ENCODE measurements around the gene DDX54. TPM values are rescaled to one million over a fixed set of nuclear protein-coding genes. Genes with fewer than 3 reads are reported as not detected.

The DDX54 gene
- total RNA-seq, 2 donors from 2014 or later = 52.7 TPM

- intact Hi-C loops (cut with DNase I) = no loop called here
- no peaks in the 10 kb centered on the region for H3K27me3 ChIP-seq
- peak overlapping the region in 1 of 4 donors; percentile 31 for H3K27ac ChIP-seq
- H3K9me3 ChIP-seq = no peaks in the 10 kb centered on the region
- peaks cover 0 to 5% of the 10 kb centered on the region in 2 donors for H3K36me3 ChIP-seq (replicated peaks in 1 of 2; ENCODE audit: insufficient read depth in 1 of 2, low read depth in 2 of 2)
- no peak for TF ChIP-seq POLR2A (IDR thresholded peaks at IDR 0.05)
- TF ChIP-seq, protein P1, sequence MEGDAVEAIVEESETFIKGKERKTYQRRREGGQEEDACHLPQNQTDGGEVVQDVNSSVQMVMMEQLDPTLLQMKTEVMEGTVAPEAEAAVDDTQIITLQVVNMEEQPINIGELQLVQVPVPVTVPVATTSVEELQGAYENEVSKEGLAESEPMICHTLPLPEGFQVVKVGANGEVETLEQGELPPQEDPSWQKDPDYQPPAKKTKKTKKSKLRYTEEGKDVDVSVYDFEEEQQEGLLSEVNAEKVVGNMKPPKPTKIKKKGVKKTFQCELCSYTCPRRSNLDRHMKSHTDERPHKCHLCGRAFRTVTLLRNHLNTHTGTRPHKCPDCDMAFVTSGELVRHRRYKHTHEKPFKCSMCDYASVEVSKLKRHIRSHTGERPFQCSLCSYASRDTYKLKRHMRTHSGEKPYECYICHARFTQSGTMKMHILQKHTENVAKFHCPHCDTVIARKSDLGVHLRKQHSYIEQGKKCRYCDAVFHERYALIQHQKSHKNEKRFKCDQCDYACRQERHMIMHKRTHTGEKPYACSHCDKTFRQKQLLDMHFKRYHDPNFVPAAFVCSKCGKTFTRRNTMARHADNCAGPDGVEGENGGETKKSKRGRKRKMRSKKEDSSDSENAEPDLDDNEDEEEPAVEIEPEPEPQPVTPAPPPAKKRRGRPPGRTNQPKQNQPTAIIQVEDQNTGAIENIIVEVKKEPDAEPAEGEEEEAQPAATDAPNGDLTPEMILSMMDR (IDR thresholded peaks at IDR 0.05) = no peak
- DNase-seq = no peak
- H3K4me1 ChIP-seq = peaks cover 44% of the 10 kb centered on the region
- no peak overlapping the region for H3K4me3 ChIP-seq
- ATAC-seq = no peak
- WGBS, 2 donors = 82 to 86% methylated on average over 5 of the region's 5 CpGs
Measured at GRCh38 chr12:113228394-113229028, 43.2 kb upstream of the DDX54 start.

GRCh38 chr12:113227686-113228391 lies 42.6 kb upstream of the DDX54 start:
- peaks cover 51% of the 10 kb centered on the region for H3K4me1 ChIP-seq
- H3K27ac ChIP-seq = no peak overlapping the region
- H3K9me3 ChIP-seq = no peaks in the 10 kb centered on the region
- no peak overlapping the region for H3K4me3 ChIP-seq
- ATAC-seq = no peak
- WGBS, 2 donors = 89% methylated on average over 5 of the region's 5 CpGs
- intact Hi-C loops (cut with DNase I) = no loop called here
- no peak for TF ChIP-seq POLR2A (IDR thresholded peaks at IDR 0.05)
- TF ChIP-seq, protein P1 (IDR thresholded peaks at IDR 0.05) = no peak
- no peak for DNase-seq
- H3K27me3 ChIP-seq = no peaks in the 10 kb centered on the region
- peaks cover 0 to 5% of the 10 kb centered on the region in 2 donors for H3K36me3 ChIP-seq (replicated peaks in 1 of 2; ENCODE audit: insufficient read depth in 1 of 2, low read depth in 2 of 2)

DNA sequence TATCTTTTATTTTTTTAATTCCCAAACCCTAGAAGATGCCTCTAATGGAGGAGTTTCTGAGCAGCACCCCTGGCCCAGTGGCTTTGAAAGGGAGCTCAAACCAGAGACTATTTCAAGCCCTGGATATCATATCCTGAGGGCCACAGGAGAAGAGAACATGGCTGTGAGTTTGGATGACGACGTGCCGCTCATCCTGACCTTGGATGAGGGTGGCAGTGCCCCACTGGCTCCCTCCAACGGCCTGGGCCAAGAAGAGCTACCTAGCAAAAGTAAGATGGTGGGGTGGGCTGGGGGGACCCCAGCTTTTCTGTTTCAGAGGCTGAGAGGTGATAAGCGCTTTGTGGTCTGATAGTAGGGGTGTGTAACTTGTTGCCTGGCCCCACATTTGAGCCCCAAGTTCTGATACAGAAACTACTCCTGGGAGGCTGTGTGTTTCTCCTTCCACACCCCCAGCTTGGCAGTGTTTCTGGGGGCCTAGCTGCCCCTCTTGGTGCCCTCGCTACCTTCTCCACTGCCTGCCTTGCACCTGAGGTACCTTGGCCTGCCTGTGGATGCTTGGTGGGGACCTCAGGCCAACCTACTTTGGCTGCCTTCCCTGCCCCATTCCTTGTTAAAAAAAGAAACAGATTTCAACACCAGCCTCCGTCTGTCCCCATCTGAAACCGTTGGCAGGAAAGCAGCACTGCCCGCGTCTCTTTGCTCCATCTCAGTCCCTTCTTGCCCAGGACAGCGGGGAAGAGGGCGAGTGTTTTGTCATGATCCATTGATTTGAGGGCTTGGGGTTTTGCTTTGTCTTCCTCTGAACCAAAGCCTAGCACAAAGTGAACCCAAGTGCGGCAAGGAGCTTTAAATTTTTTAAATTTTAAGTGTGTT lies 41.7 kb upstream of the DDX54 start:
- no peak for DNase-seq
- intact Hi-C loops (cut with DNase I) = no loop called here
- peaks cover 55% of the 10 kb centered on the region for H3K4me1 ChIP-seq
- H3K27ac ChIP-seq = no peak overlapping the region
- no peaks in the 10 kb centered on the region for H3K9me3 ChIP-seq
- no peak for TF ChIP-seq POLR2A (IDR thresholded peaks at IDR 0.05)
- H3K27me3 ChIP-seq = no peaks in the 10 kb centered on the region
- peaks cover 0 to 5% of the 10 kb centered on the region in 2 donors for H3K36me3 ChIP-seq (replicated peaks in 1 of 2; ENCODE audit: insufficient read depth in 1 of 2, low read depth in 2 of 2)
- no peak overlapping the region for H3K4me3 ChIP-seq
- no peak for ATAC-seq
- 71 to 79% methylated on average over 13 of the region's 13 CpGs for WGBS, 2 donors

GRCh38 chr12:113224955-113225354 lies 39.7 kb upstream of the DDX54 start:
- Histone ChIP-seq H3K4me3 (no peak overlapping the region), H3K27ac (no peak overlapping the region), H3K36me3 (replicated peaks in 1 of 2; ENCODE audit: insufficient read depth in 1 of 2, low read depth in 2 of 2) (peaks cover 0 to 4% of the 10 kb centered on the region in 2 donors), H3K4me1 (peaks cover 52% of the 10 kb centered on the region), H3K9me3 (no peaks in the 10 kb centered on the region), H3K27me3 (no peaks in the 10 kb centered on the region)
- TF ChIP-seq, protein P1 (IDR thresholded peaks at IDR 0.05) = no peak
- no peak for TF ChIP-seq POLR2A (IDR thresholded peaks at IDR 0.05)
- ATAC-seq = no peak
- DNase-seq = no peak
- intact Hi-C loops (cut with DNase I) = no loop called here
- 87 to 88% methylated on average over 4 of the region's 4 CpGs for WGBS, 2 donors

All from body of pancreas (tissue), 4 donors.